ENCODE measurements around the gene TEX44.

- TF ChIP-seq, protein P1, sequence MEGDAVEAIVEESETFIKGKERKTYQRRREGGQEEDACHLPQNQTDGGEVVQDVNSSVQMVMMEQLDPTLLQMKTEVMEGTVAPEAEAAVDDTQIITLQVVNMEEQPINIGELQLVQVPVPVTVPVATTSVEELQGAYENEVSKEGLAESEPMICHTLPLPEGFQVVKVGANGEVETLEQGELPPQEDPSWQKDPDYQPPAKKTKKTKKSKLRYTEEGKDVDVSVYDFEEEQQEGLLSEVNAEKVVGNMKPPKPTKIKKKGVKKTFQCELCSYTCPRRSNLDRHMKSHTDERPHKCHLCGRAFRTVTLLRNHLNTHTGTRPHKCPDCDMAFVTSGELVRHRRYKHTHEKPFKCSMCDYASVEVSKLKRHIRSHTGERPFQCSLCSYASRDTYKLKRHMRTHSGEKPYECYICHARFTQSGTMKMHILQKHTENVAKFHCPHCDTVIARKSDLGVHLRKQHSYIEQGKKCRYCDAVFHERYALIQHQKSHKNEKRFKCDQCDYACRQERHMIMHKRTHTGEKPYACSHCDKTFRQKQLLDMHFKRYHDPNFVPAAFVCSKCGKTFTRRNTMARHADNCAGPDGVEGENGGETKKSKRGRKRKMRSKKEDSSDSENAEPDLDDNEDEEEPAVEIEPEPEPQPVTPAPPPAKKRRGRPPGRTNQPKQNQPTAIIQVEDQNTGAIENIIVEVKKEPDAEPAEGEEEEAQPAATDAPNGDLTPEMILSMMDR (IDR thresholded peaks at IDR 0.05; ENCODE audit: insufficient read depth, low read depth, low read length), result no peak
- no peak for TF ChIP-seq EZH2 (IDR thresholded peaks at IDR 0.05; ENCODE audit: insufficient read depth, low read length)
Measured at GRCh38 chr2:231554327-231554726, 38.3 kb upstream of the TEX44 start.

All from astrocyte (in vitro differentiated cells and primary cell).